ENCODE results near the gene CNTRL. TPM values are rescaled to one million over a fixed set of nuclear protein-coding genes. Genes with fewer than 3 reads are reported as not detected.
A peak's percentile ranks its signal among the peaks of the same experiment; 100 is the strongest.

CNTRL gene, protein sequence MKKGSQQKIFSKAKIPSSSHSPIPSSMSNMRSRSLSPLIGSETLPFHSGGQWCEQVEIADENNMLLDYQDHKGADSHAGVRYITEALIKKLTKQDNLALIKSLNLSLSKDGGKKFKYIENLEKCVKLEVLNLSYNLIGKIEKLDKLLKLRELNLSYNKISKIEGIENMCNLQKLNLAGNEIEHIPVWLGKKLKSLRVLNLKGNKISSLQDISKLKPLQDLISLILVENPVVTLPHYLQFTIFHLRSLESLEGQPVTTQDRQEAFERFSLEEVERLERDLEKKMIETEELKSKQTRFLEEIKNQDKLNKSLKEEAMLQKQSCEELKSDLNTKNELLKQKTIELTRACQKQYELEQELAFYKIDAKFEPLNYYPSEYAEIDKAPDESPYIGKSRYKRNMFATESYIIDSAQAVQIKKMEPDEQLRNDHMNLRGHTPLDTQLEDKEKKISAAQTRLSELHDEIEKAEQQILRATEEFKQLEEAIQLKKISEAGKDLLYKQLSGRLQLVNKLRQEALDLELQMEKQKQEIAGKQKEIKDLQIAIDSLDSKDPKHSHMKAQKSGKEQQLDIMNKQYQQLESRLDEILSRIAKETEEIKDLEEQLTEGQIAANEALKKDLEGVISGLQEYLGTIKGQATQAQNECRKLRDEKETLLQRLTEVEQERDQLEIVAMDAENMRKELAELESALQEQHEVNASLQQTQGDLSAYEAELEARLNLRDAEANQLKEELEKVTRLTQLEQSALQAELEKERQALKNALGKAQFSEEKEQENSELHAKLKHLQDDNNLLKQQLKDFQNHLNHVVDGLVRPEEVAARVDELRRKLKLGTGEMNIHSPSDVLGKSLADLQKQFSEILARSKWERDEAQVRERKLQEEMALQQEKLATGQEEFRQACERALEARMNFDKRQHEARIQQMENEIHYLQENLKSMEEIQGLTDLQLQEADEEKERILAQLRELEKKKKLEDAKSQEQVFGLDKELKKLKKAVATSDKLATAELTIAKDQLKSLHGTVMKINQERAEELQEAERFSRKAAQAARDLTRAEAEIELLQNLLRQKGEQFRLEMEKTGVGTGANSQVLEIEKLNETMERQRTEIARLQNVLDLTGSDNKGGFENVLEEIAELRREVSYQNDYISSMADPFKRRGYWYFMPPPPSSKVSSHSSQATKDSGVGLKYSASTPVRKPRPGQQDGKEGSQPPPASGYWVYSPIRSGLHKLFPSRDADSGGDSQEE (N-terminal part only)
- total RNA-seq (2021; ENCODE audit: unreplicated experiment) = 13.4 TPM
- polyA plus RNA-seq (2012) = 5.9 and 8.3 TPM in 2 replicates
- percentile 61 among the genes with signal in this experiment for Bru-seq, nascent RNA
- BruChase-seq, experiment 1, labeled RNA remaining after a 6-hour chase = percentile 57 among the genes with signal in this experiment
- percentile 62 among the genes with signal in this experiment for BruChase-seq, experiment 2, labeled RNA remaining after a 2-hour chase
- long read RNA-seq, partial matches to known transcripts = 4 of 11 reads
- long read RNA-seq, other reads (novel, unspliced or antisense) = 6 of 11 reads

GRCh38 chr9:121074370-121075250, at the start of gene CNTRL:
Gene CNTRL (plus strand): TSS chr9:121074955. CDS start chr9:121088327, 13,372 bp downstream.
- Histone ChIP-seq H3K4me1 (ENCODE audit: control insufficient read depth in 1 of 2, insufficient read depth in 2 of 2, low read length in 2 of 2) (peaks cover 0 to 20% of the 10 kb centered on the region in 2 experiments; a peak in 2 of 4 replicates), H3K9me2 (ENCODE audit: insufficient read depth) (no peaks in the 10 kb centered on the region), H4K20me1 (ENCODE audit: insufficient read depth) (no peaks in the 10 kb centered on the region), H3K36me3 (ENCODE audit: control insufficient read depth in 1 of 2, insufficient read depth in 2 of 2, low read length in 2 of 2) (no peaks in the 10 kb centered on the region), H3K9ac (ENCODE audit: low read length) (peak within 1 kb of the TSS; percentile 69), H3K4me2 (ENCODE audit: low read length) (peak within 1 kb of the TSS; percentile 91), H3K79me2 (ENCODE audit: insufficient read depth, low read length) (no peaks in the 10 kb centered on the region), H3K27me3 (ENCODE audit: insufficient read depth, low read length) (peaks cover 3% of the 10 kb centered on the region; the same call in 1 of the 2 replicates), H3K27ac (ENCODE audit: low read depth, low read length) (peak within 1 kb of the TSS; percentile 36; the same call in 1 of the 2 replicates), H3K4me3 (replicated peaks in 1 of 2; ENCODE audit: low read depth in 1 of 2, low read length in 2 of 2) (peak within 1 kb of the TSS; percentile 66), H2AFZ (ENCODE audit: low read depth, low read length, poor library complexity, severe bottlenecking) (peak within 1 kb of the TSS; percentile 76), H3K9me3 (ENCODE audit: control insufficient read depth in 1 of 2, insufficient read depth in 1 of 2, low read depth in 1 of 2, low read length in 2 of 2) (no peaks in the 10 kb centered on the region)
- peak; percentile 93 for ATAC-seq
- ChIA-PET POLR2A (no interaction called here), CTCF (interaction anchor here (2.0 kb wide), 1 partner anchor 14 kb away, joined by 5 read pairs; no protein-coding TSS in a partner anchor), RAD21 (ENCODE audit: low non-redundant PET in 1 of 2, low total read pairs in 2 of 2, uncharacterized antibody in 2 of 2, unreplicated experiment in 2 of 2) (no interaction called here)
- intact Hi-C loops (cut with micrococcal nuclease) = no loop called here
- TSS peak; percentile 70 for BruUV-seq (replicated peaks)
- DNase-seq (ENCODE audit: low read depth, low spot score) = peak; percentile 54
- no peak for TF ChIP-seq SRF (IDR thresholded peaks at IDR 0.05; ENCODE audit: low read depth)
- TF ChIP-seq, protein P1, sequence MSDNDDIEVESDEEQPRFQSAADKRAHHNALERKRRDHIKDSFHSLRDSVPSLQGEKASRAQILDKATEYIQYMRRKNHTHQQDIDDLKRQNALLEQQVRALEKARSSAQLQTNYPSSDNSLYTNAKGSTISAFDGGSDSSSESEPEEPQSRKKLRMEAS (IDR thresholded peaks at IDR 0.05) = peak; percentile 99
- no peak for TF ChIP-seq RAD21 (IDR thresholded peaks at IDR 0.05; ENCODE audit: low read depth)
- TF ChIP-seq SIN3A (IDR thresholded peaks at IDR 0.05; ENCODE audit: low read depth) = peak; percentile 64
- TF ChIP-seq ZNF274 (IDR thresholded peaks at IDR 0.05; ENCODE audit: low read depth, low read length) = no peak
- TF ChIP-seq CTCF (IDR thresholded peaks at IDR 0.05 in 2 of 3, conservative IDR thresholded peaks at IDR 0.05 in 1 of 3; ENCODE audit: borderline replicate concordance in 1 of 3, insufficient read depth in 1 of 3, low read depth in 2 of 3, low read length in 2 of 3) = no peak
- peak; percentile 85 for TF ChIP-seq YY1 (IDR thresholded peaks at IDR 0.05; ENCODE audit: extremely low read depth, insufficient replicate concordance, low read depth, low read length)
- TF ChIP-seq EGR1 (IDR thresholded peaks at IDR 0.05; ENCODE audit: low read depth) = peak; percentile 93
- TF ChIP-seq EZH2 (IDR thresholded peaks at IDR 0.05) = no peak
- TF ChIP-seq CEBPB (IDR thresholded peaks at IDR 0.05; ENCODE audit: low read depth) = no peak
- no peak for TF ChIP-seq POLR2AphosphoS5 (IDR thresholded peaks at IDR 0.05; ENCODE audit: low read depth, low read length)
- TF ChIP-seq ELF1 (IDR thresholded peaks at IDR 0.05; ENCODE audit: borderline replicate concordance, low read depth) = no peak
- peak; percentile 77 for TF ChIP-seq TCF7L2 (IDR thresholded peaks at IDR 0.05; ENCODE audit: borderline replicate concordance, extremely low read depth, insufficient read depth, insufficient read length)
- TF ChIP-seq, protein P2, sequence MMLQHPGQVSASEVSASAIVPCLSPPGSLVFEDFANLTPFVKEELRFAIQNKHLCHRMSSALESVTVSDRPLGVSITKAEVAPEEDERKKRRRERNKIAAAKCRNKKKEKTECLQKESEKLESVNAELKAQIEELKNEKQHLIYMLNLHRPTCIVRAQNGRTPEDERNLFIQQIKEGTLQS (IDR thresholded peaks at IDR 0.05) = no peak
